GM19324 (cell line): ENCODE measurements around the gene OTUB1.

Source experiments
- ATAC-seq: cut with Tn5 transposase; IDR thresholded peaks from one replicate; pipeline ENCODE4 v1.9.1; 2021; ENCODE audit warnings: mild to moderate bottlenecking, moderate library complexity; ENCODE audit not compliant: unreplicated experiment, low FRiP score

OTUB1 gene

GRCh38 chr11:64003807-64004589 lies 17.8 kb downstream of the OTUB1 start:
- ATAC-seq = no peak

GRCh38 chr11:64004590-64004984 lies 18.3 kb downstream of the OTUB1 start:
- ATAC-seq = no peak

GRCh38 chr11:64005691-64006090 lies 19.5 kb downstream of the OTUB1 start:
- ATAC-seq = no peak

- ATAC-seq = no peak
Observed at GRCh38 chr11:64006398-64006797, 20.2 kb downstream of the OTUB1 start.

- no peak for ATAC-seq
Observed at GRCh38 chr11:64007160-64007628, 21.0 kb downstream of the OTUB1 start.

- no peak for ATAC-seq
Observed at GRCh38 chr11:64007629-64008282, 21.5 kb downstream of the OTUB1 start.

GRCh38 chr11:64008283-64008913 lies 22.2 kb downstream of the OTUB1 start:
- no peak for ATAC-seq

- ATAC-seq = no peak
Observed at GRCh38 chr11:64008914-64009633, 22.8 kb downstream of the OTUB1 start.

GRCh38 chr11:64009710-64010109 lies 23.5 kb downstream of the OTUB1 start:
- no peak for ATAC-seq

- no peak for ATAC-seq
Observed at GRCh38 chr11:64010783-64011182, 24.5 kb downstream of the OTUB1 start.

GRCh38 chr11:64011371-64011770 lies 25.1 kb downstream of the OTUB1 start:
- no peak for ATAC-seq

GRCh38 chr11:64013141-64013896 lies 27.1 kb downstream of the OTUB1 start:
- no peak for ATAC-seq

GRCh38 chr11:64014356-64014755 lies 28.1 kb downstream of the OTUB1 start:
- ATAC-seq = no peak

- no peak for ATAC-seq
Observed at GRCh38 chr11:64015510-64015909, 29.3 kb downstream of the OTUB1 start.

- no peak for ATAC-seq
Observed at GRCh38 chr11:64015935-64016845, 30.0 kb downstream of the OTUB1 start.

- ATAC-seq = no peak
Observed at GRCh38 chr11:64017945-64018224, 31.6 kb downstream of the OTUB1 start.

- ATAC-seq = no peak
Observed at GRCh38 chr11:64018310-64018709, 32.1 kb downstream of the OTUB1 start.

GRCh38 chr11:64019106-64020037 lies 33.1 kb downstream of the OTUB1 start:
- ATAC-seq = no peak
